HFF-Myc (cell line): Measurements from ENCODE around the gene ROBO2.

ENCODE experiments used
- DNase-seq: peaks from one replicate; pipeline ENCODE4 v3.0.0-alpha.2; 2011; ENCODE audit warnings: low read depth; ENCODE audit errors: extremely low read depth
- H3K4me3 ChIP-seq: replicated peaks from 2 replicates; pipeline ENCODE4 v1.5.1; 2011; ENCODE audit warnings: low read depth, mild to moderate bottlenecking, control low read depth, low read length
- CTCF ChIP-seq: IDR thresholded peaks from 2 replicates; pipeline ENCODE4 v1.5.1; 2012; ENCODE audit warnings: mild to moderate bottlenecking, low read depth, low read length, control low read depth; ENCODE audit errors: missing control alignments

The ROBO2 gene

GRCh38 chr3:77475507-77475906 is 435.6 kb downstream of the ROBO2 start:
- no peak for DNase-seq
- no peak for TF ChIP-seq CTCF
- no peak overlapping the region for H3K4me3 ChIP-seq

GRCh38 chr3:77479021-77479420 is 439.1 kb downstream of the ROBO2 start:
- no peak overlapping the region for H3K4me3 ChIP-seq
- DNase-seq, result no peak
- no peak for TF ChIP-seq CTCF

- TF ChIP-seq CTCF, result no peak
- DNase-seq, result no peak
- no peak overlapping the region for H3K4me3 ChIP-seq
Observed at GRCh38 chr3:77489216-77489615, 449.3 kb downstream of the ROBO2 start.

GRCh38 chr3:77491961-77492360 is 452.1 kb downstream of the ROBO2 start:
- no peak for DNase-seq

GRCh38 chr3:77500721-77501120 is 460.8 kb downstream of the ROBO2 start:
- DNase-seq, result no peak
- no peak for TF ChIP-seq CTCF
- H3K4me3 ChIP-seq, result no peak overlapping the region

More at GRCh38 chr3:77491961-77492360, 452.1 kb downstream of the ROBO2 start:
- no peak overlapping the region for H3K4me3 ChIP-seq
- TF ChIP-seq CTCF, result no peak

- no peak for TF ChIP-seq CTCF
- DNase-seq, result no peak
- no peak overlapping the region for H3K4me3 ChIP-seq
Observed at GRCh38 chr3:77506384-77506783, 466.5 kb downstream of the ROBO2 start.

- TF ChIP-seq CTCF, result no peak
- no peak overlapping the region for H3K4me3 ChIP-seq
Observed at GRCh38 chr3:77513542-77513941, 473.6 kb downstream of the ROBO2 start.

More at GRCh38 chr3:77513542-77513941, 473.6 kb downstream of the ROBO2 start:
- no peak for DNase-seq
